ENCODE data around the gene TBC1D14. TPM values are rescaled to one million over a fixed set of nuclear protein-coding genes. Genes with fewer than 3 reads are reported as not detected.

TBC1D14 gene
- total RNA-seq, 4 donors from 2014 or later: 44.8 to 67.7 (median 55.7) TPM

- Histone ChIP-seq H3K27me3 (no peaks in the 10 kb centered on the region), H3K9me3 (no peaks in the 10 kb centered on the region), H3K4me1 (peaks cover 0 to 13% (median 0%) of the 10 kb centered on the region in 4 donors), H3K36me3 (no peaks in the 10 kb centered on the region), H3K27ac (peak overlapping the region in 2 of 4 donors; percentile 20 to 39), H3K4me3 (no peak overlapping the region)
- DNase-seq: peak in 1 of 3 donors; percentile 42
- TF ChIP-seq CTCF (IDR thresholded peaks at IDR 0.05) (no peak), POLR2A (IDR thresholded peaks at IDR 0.05) (no peak)
These were observed 47.0 kb downstream of the TBC1D14 start for GRCh38 chr4:6956434-6957147.

- H3K27ac ChIP-seq: peak overlapping the region in 2 of 4 donors; percentile 20 to 39
- no peak overlapping the region for H3K4me3 ChIP-seq
- H3K27me3 ChIP-seq: no peaks in the 10 kb centered on the region
- DNase-seq: peak in 1 of 3 donors; percentile 21
- H3K9me3 ChIP-seq: no peaks in the 10 kb centered on the region
- H3K4me1 ChIP-seq: peaks cover 0 to 11% (median 0%) of the 10 kb centered on the region in 4 donors
- TF ChIP-seq POLR2A (IDR thresholded peaks at IDR 0.05) (no peak), CTCF (IDR thresholded peaks at IDR 0.05) (no peak)
- no peaks in the 10 kb centered on the region for H3K36me3 ChIP-seq
These were observed 47.5 kb downstream of the TBC1D14 start for GRCh38 chr4:6957148-6957520.

GRCh38 chr4:6957994-6958393 lies 48.4 kb downstream of the TBC1D14 start:
- H3K27ac ChIP-seq: no peak overlapping the region
- peak in 1 of 3 donors; percentile 43 for DNase-seq
- TF ChIP-seq POLR2A (IDR thresholded peaks at IDR 0.05): no peak
- TF ChIP-seq CTCF (IDR thresholded peaks at IDR 0.05): no peak

GRCh38 chr4:6959261-6959660 lies 49.6 kb downstream of the TBC1D14 start:
- no peak for DNase-seq
- Histone ChIP-seq H3K27ac (no peak overlapping the region), H3K4me1 (peaks cover 0 to 15% (median 11%) of the 10 kb centered on the region in 4 donors), H3K36me3 (no peaks in the 10 kb centered on the region), H3K4me3 (no peak overlapping the region), H3K27me3 (no peaks in the 10 kb centered on the region), H3K9me3 (no peaks in the 10 kb centered on the region)
- TF ChIP-seq POLR2A (IDR thresholded peaks at IDR 0.05) (no peak), CTCF (IDR thresholded peaks at IDR 0.05) (no peak)

More at GRCh38 chr4:6957994-6958393, 48.4 kb downstream of the TBC1D14 start:
- Histone ChIP-seq H3K4me1 (peaks cover 0 to 13% (median 5%) of the 10 kb centered on the region in 4 donors), H3K4me3 (no peak overlapping the region), H3K9me3 (no peaks in the 10 kb centered on the region), H3K36me3 (no peaks in the 10 kb centered on the region), H3K27me3 (no peaks in the 10 kb centered on the region)

GRCh38 chr4:6960154-6960553 lies 50.5 kb downstream of the TBC1D14 start:
- DNase-seq: no peak
- no peak overlapping the region for H3K27ac ChIP-seq
- H3K4me3 ChIP-seq: no peak overlapping the region
- H3K36me3 ChIP-seq: no peaks in the 10 kb centered on the region
- TF ChIP-seq POLR2A (IDR thresholded peaks at IDR 0.05) (no peak), CTCF (IDR thresholded peaks at IDR 0.05) (no peak)
- H3K4me1 ChIP-seq: peaks cover 0 to 15% (median 11%) of the 10 kb centered on the region in 4 donors
- no peaks in the 10 kb centered on the region for H3K9me3 ChIP-seq
- H3K27me3 ChIP-seq: no peaks in the 10 kb centered on the region
